Activated CD8-positive, alpha-beta memory T cell treated with anti-CD3 and anti-CD28 coated beads, Interleukin-2, amount 10 ng/mL, durations not matched to agents 7 days and 5 days (primary cell): ENCODE measurements around the gene ABL2. TPM values are rescaled to one million over a fixed set of nuclear protein-coding genes. Genes with fewer than 3 reads are reported as not detected.
"Not testable (repeated sequence)": the region's sequence is repeated elsewhere in the genome, so short reads cannot be mapped to it uniquely, and the experiment has no call there.

Source experiments
- ATAC-seq: fragments of 150-1000 bp; cut with Tn5 transposase; one replicate; pipeline ENCODE4 v1.10.0; 2021; ENCODE audit warnings: moderate library complexity
- CTCF ChIA-PET: fragments of 350-600 bp; sonication (Branson Sonifier 250); formaldehyde crosslinking; loops from one replicate; lab custom pipeline; 2021; ENCODE audit warnings: antibody characterized with exemption; lab: Charles Lee
- DNase-seq: peaks from one replicate; pipeline ENCODE4 v3.0.0-alpha.2; 2020
- H3K27ac Mint-ChIP-seq: one replicate; pipeline ENCODE4 v1.8.0; 2021; ENCODE audit warnings: mild to moderate bottlenecking, mixed read lengths
- H3K27me3 Mint-ChIP-seq: one replicate; pipeline ENCODE4 v1.8.0; 2021; ENCODE audit warnings: mixed read lengths
- H3K36me3 Mint-ChIP-seq: one replicate; pipeline ENCODE4 v1.8.0; 2021; ENCODE audit warnings: mild to moderate bottlenecking, mixed read lengths
- H3K4me1 Mint-ChIP-seq: one replicate; pipeline ENCODE4 v1.8.0; 2021; ENCODE audit warnings: mixed read lengths
- H3K4me3 Mint-ChIP-seq: one replicate; pipeline ENCODE4 v1.8.0; 2021; ENCODE audit warnings: mild to moderate bottlenecking, moderate library complexity, mixed read lengths
- H3K9me3 Mint-ChIP-seq: one replicate; pipeline ENCODE4 v1.8.0; 2022; ENCODE audit warnings: low read depth, mixed read lengths
- total RNA-seq, 2 experiments: library from RNA; stranded (reverse); gene quantifications; one replicate each; pipeline ENCODE4 v1.2.3, GENCODE V29; 2021

ABL2 gene
- total RNA-seq, 2 experiments from 2014 or later: 7.8 to 8.0 TPM

DNA sequence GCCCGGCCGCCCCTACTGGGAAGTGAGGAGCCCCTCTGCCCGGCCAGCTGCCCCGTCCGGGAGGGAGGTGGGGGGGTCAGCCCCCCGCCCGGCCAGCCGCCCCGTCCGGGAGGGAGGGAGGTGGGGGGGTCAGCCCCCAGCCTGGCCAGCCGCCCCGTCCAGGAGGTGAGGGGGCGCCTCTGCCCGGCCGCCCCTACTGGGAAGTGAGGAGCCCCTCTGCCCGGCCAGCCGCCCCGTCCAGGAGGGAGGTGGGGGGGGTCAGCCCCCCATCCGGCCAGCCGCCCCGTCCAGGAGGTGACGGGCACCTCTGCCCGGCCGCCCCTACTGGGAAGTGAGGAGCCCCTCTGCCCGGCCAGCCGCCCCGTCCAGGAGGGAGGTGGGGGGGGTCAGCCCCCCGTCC, 93.8 kb downstream of the ABL2 start:
- DNase-seq, H3K4me3 Mint-ChIP-seq, H3K36me3 Mint-ChIP-seq, H3K27ac Mint-ChIP-seq, H3K4me1 Mint-ChIP-seq, H3K27me3 Mint-ChIP-seq, H3K9me3 Mint-ChIP-seq, ATAC-seq, CTCF ChIA-PET: not testable (repeated sequence)

DNA sequence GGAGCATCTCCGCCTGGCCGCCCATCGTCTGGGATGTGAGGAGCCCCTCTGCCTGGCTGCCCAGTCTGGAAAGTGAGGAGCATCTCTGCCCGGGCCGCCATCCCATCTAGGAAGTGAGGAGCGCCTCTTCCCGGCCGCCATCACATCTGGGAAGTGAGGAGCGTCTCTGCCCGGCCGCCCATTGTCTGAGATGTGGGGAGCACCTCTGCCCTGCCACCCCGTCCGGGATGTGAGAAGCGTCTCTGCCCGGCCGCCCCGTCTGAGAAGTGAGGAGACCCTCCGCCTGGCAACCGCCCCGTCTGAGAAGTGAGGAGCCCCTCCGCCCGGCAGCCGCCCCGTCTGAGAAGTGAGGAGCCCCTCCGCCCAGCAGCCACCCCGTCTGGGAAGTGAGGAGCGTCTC, 94.3 kb downstream of the ABL2 start:
- H3K4me3 Mint-ChIP-seq, H3K9me3 Mint-ChIP-seq, DNase-seq, H3K36me3 Mint-ChIP-seq, H3K27ac Mint-ChIP-seq, H3K27me3 Mint-ChIP-seq, CTCF ChIA-PET, H3K4me1 Mint-ChIP-seq, ATAC-seq: not testable (repeated sequence)

DNA sequence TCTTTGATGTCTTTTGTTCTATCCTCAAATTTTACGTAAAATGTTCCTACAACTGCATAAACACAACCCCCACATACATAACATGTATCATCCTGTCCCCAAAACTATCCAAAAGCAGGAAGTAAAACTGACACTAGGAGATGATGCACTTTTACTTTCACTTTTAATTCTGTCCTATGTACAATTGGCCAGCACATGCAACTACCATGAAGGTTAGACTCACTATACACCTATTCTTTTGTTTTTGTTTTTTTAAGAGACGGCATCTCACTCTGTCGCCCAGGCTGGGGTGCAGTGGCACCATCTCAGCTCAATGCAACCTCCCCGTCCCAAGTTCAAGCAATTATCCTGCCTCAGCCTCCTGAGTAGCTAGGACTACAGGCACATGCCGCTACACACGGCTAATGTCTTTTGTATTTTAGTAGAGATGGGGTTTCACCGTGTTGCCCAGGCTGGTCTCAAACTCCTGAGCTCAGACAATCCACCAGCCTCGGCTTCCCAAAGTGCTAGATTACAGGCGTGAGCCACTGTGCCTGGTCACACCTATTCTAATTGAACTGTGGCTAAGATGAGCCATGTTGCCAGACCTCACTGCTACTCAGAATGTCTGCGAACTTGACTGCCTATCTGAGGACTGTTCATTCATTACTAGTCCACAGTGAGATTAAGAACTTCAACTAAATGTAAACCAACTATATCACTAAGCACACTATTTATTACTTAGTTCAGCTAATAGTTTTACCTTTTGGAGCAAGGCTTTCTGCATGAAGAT, 99.6 kb downstream of the ABL2 start:
- Mint-ChIP-seq H3K4me3 (peak overlapping the region; percentile 75), H3K9me3 (no peaks in the 10 kb centered on the region), H3K36me3 (peaks cover 9% of the 10 kb centered on the region), H3K4me1 (peaks cover 19% of the 10 kb centered on the region), H3K27me3 (no peaks in the 10 kb centered on the region), H3K27ac (peak overlapping the region; percentile 92)
- no peak for DNase-seq
- peak; percentile 99 for ATAC-seq
- CTCF ChIA-PET: interaction anchor here (0.6 to 2.8 kb wide), 5 partner anchors 9 to 239 kb away, joined by 3 to 13 read pairs (median 3); no protein-coding TSS in a partner anchor

DNA sequence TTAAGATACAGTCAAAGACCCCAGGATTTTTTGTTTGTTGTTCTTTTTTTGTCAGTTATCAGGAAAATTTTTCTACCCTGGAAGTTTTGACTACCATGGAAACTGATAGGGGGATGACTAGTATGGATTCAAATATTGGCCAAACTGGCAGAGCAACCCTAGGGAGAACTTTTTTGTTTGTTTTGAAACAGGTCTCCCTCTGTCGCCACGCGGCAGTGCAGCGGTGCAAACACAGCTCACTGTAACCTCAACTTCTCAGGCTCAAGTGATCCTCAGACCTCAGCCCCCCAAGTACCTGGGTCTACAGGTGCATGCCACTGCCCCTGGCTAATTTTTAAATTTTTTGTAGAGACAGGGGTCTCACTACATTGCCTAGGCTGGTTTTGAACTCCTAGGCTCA, 101.0 kb downstream of the ABL2 start:
- ATAC-seq: no peak
- peaks cover 19% of the 10 kb centered on the region for H3K4me1 Mint-ChIP-seq
- no peak overlapping the region for H3K27ac Mint-ChIP-seq
- no peaks in the 10 kb centered on the region for H3K27me3 Mint-ChIP-seq
- DNase-seq: no peak
- CTCF ChIA-PET: interaction anchor here (0.8 to 1.8 kb wide), 2 partner anchors 240 to 757 kb away, joined by 3 to 5 read pairs; no protein-coding TSS in a partner anchor
- peaks cover 9% of the 10 kb centered on the region for H3K36me3 Mint-ChIP-seq
- no peak overlapping the region for H3K4me3 Mint-ChIP-seq
- no peaks in the 10 kb centered on the region for H3K9me3 Mint-ChIP-seq

DNA sequence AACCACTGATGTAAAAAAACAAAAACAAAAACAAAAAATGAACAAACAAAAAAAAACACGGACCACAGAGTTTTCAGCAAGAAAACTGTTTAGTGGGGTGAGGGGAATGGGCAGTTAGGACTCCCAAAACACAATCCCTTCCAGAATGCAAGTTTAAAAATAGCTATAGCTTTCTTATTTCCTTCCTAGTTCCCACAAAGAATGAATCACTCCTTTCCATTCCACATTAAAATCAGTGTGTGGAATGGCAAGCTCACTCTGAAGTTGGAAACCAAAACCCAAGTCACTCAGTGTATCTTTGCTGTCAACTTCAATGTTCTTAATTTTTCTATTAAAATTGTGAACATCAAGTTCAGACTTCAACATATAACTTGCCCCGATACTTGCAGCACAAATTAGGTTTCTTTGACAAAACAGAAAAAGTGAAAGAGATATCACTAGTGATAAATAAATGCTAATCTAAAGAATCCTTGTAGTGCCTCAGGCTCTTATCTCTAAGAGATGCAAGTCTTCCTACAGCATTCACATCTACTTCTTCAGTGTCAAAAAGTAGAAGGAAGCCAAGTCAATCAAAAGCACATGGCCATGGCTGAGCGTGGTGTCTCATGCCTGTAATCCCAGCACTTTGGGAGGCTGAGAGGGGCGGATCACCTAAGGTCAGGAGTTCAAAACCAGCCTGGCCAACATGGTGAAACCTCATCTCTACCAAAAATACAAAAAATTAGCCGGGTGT, 102.1 kb downstream of the ABL2 start:
- H3K27me3 Mint-ChIP-seq: no peaks in the 10 kb centered on the region
- peaks cover 9% of the 10 kb centered on the region for H3K36me3 Mint-ChIP-seq
- DNase-seq: no peak
- H3K4me1 Mint-ChIP-seq: peaks cover 19% of the 10 kb centered on the region
- no peak for ATAC-seq
- H3K4me3 Mint-ChIP-seq: no peak overlapping the region
- no peaks in the 10 kb centered on the region for H3K9me3 Mint-ChIP-seq
- no peak overlapping the region for H3K27ac Mint-ChIP-seq
- CTCF ChIA-PET: interaction anchor here (1.2 to 1.3 kb wide), 2 partner anchors 10 to 22 kb away, joined by 3 read pairs; no protein-coding TSS in a partner anchor

DNA sequence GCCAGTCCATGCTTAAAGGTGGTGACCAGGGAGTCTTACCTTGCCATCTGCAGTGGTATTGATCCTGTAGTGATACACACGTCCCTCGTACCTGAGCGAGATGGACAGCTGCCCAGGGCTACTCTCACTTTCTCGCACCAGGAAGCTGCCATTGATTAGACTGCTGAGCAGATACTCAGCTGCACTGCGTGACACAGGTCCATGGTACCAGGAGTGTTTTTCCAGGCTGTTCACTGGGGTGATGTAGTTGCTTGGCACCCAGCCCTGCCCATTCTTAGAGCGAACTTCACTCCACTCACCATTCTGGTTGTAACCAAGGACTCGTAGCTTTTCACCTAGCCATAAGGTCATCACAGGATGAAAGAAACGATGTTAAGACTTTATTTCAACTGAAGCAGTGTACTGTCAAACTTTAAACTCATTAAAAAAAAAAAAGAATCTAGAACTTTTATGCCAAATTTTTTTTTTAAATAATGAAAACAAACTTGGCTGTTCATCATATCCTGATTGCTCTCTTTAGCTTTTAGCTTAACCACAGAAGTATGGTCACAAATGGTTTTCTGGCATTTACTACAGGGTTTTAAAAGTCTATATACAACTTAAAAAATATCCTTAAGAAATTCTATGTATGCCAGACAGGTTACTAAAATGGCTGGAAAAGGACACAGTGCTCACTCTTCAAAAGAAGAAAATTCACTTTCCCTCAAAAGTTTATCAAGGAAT, 103.0 kb downstream of the ABL2 start:
- no peak for ATAC-seq
- H3K4me3 Mint-ChIP-seq: no peak overlapping the region
- H3K27me3 Mint-ChIP-seq: no peaks in the 10 kb centered on the region
- peaks cover 9% of the 10 kb centered on the region for H3K36me3 Mint-ChIP-seq
- no peaks in the 10 kb centered on the region for H3K9me3 Mint-ChIP-seq
- H3K27ac Mint-ChIP-seq: no peak overlapping the region
- CTCF ChIA-PET: interaction anchor here (1.2 to 1.3 kb wide), 2 partner anchors 9 to 23 kb away, joined by 3 read pairs; no protein-coding TSS in a partner anchor
- no peak for DNase-seq
- H3K4me1 Mint-ChIP-seq: peaks cover 19% of the 10 kb centered on the region

DNA sequence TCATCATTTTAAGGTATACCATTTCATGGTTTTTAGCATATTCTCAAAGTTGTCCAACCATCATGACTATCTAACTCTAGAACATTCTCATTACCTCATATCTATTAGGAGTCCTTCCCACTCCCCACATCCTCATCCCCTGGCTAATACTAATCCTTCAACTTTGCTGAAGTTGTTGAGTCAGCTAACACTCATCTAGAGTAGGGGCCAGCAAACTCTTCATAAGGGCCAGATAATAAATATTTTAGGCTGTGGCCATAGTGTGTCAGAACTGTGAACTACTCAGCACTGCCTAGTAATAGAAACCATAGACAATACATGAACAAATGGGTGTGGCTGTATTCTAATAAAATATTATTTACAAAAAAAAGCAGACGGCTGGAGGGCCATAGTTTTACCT, 104.6 kb downstream of the ABL2 start:
- Mint-ChIP-seq H3K36me3 (peaks cover 3% of the 10 kb centered on the region), H3K27me3 (no peaks in the 10 kb centered on the region), H3K9me3 (no peaks in the 10 kb centered on the region), H3K4me3 (no peak overlapping the region), H3K4me1 (peaks cover 11% of the 10 kb centered on the region), H3K27ac (no peak overlapping the region)
- CTCF ChIA-PET: no interaction called here
- ATAC-seq: no peak
- no peak for DNase-seq

DNA sequence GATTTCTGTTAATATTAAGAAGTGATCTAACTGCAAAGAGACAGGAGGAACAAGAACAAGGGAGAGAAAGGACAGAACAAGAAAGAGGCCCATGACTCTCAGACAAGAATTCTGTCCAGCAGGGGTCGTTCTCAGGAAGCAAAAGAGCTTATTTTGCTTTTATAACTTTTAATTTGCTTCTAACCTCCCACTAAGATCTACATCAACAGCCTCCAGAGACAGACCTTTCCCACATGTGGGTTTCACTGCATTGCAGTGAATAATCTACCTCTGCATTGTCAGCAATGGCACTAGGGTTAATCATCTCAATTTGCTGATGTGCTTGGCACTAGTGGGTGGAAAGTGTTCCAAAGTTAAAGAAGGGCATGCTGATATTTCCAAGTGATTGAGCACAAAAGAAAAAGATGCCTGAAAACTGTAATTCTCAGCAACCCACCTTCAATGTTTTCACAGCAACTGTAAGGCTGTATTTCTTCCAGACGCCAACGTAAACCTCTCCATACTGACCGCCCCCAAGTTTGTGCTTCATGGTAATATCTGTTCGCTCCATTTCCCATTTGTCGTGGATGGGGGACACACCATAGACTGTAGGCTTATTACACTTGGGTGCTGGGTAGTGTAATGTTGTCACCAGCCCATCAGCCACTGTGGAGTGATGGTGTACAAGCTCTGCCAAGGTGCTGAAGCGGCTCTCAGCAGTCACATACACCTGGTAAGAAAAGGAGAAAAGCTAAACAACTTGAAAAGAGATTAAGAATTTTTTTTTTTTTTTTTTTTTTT, 108.1 kb downstream of the ABL2 start:
- DNase-seq (peak; percentile 54), ATAC-seq (no peak)
- Mint-ChIP-seq H3K4me1 (no peaks in the 10 kb centered on the region), H3K9me3 (no peaks in the 10 kb centered on the region), H3K36me3 (peaks cover 3% of the 10 kb centered on the region), H3K27ac (no peak overlapping the region), H3K4me3 (no peak overlapping the region), H3K27me3 (no peaks in the 10 kb centered on the region)
- CTCF ChIA-PET: interaction anchor here (0.6 to 2.7 kb wide), 24 partner anchors 9 to 250 kb away, joined by 3 to 31 read pairs (median 4); partner anchors contain the start of genes AXDND1 and SOAT1

DNA sequence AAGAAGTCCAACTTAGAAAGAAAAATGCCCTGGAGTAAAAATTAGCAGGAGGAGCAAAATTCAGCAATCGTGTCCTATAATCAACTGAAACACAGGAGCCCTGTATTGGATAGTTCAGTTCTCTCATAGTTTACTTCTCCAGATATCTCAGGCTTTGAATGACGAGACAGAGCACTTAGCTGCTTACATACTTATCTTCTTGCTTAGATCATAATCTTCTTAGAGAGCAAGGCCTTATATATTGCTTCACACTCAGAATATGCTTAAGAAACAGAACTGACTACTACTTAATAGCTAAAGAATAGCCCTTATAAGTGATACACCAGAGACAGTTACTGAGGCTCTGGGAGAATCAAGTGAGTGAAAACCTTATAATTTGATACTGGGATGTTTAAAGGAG, 108.7 kb downstream of the ABL2 start:
- no peaks in the 10 kb centered on the region for H3K4me1 Mint-ChIP-seq
- no peak overlapping the region for H3K27ac Mint-ChIP-seq
- no peak overlapping the region for H3K4me3 Mint-ChIP-seq
- H3K9me3 Mint-ChIP-seq: no peaks in the 10 kb centered on the region
- ATAC-seq (no peak), DNase-seq (no peak)
- H3K27me3 Mint-ChIP-seq: no peaks in the 10 kb centered on the region
- CTCF ChIA-PET: interaction anchor here (0.7 to 2.7 kb wide), 20 partner anchors 9 to 250 kb away, joined by 3 to 31 read pairs (median 4); partner anchors contain the start of genes AXDND1 and SOAT1
- H3K36me3 Mint-ChIP-seq: peaks cover 3% of the 10 kb centered on the region

DNA sequence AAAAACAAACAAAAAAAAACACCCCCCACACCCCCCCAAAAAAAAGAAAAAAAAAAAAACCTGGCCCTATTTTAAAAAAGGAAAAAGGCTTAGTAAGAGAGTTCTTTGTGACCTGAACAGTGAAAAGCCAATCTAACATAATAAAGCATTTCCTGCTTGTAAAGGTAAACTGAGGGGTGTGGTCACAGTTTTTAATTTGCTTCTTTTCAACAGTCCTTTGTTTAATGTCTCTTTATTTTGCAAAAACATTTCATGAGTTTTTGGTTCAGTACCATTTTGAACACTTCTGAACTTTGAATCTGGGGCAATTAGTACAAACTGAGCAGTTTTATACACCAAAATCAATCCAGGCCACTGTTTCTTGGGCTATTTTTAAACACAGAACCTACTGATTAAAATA, 110.0 kb downstream of the ABL2 start:
- H3K27me3 Mint-ChIP-seq: no peaks in the 10 kb centered on the region
- CTCF ChIA-PET: interaction anchor here (0.7 to 2.0 kb wide), 4 partner anchors 14 to 587 kb away, joined by 3 to 9 read pairs (median 4); no protein-coding TSS in a partner anchor
- no peak for ATAC-seq
- H3K4me1 Mint-ChIP-seq: no peaks in the 10 kb centered on the region
- H3K4me3 Mint-ChIP-seq: no peak overlapping the region
- peaks cover 3% of the 10 kb centered on the region for H3K36me3 Mint-ChIP-seq
- no peak for DNase-seq
- H3K9me3 Mint-ChIP-seq: no peaks in the 10 kb centered on the region
- H3K27ac Mint-ChIP-seq: no peak overlapping the region

DNA sequence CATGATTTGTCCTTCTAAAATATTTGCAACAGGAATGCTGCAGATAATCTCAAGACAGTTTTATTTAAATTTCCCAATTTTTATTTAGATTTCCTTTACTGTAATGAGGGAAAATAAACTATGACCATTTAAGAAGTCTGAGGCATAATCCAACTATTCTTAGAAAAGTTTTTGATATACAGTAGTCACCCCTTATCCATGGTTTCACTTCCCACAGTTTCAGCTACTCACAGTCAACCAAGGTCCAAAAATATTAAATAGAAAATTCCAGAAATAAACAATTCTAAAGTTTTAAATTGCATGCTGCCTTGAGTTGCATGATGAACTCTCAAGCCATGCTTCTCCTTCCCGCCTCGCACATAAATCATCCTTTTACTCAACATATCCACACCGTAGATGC, 114.3 kb downstream of the ABL2 start:
- Mint-ChIP-seq H3K9me3 (no peaks in the 10 kb centered on the region), H3K4me3 (no peak overlapping the region), H3K27me3 (no peaks in the 10 kb centered on the region), H3K4me1 (no peaks in the 10 kb centered on the region), H3K27ac (no peak overlapping the region), H3K36me3 (peaks cover 3% of the 10 kb centered on the region)
- no peak for ATAC-seq
- CTCF ChIA-PET: no interaction called here
- no peak for DNase-seq

DNA sequence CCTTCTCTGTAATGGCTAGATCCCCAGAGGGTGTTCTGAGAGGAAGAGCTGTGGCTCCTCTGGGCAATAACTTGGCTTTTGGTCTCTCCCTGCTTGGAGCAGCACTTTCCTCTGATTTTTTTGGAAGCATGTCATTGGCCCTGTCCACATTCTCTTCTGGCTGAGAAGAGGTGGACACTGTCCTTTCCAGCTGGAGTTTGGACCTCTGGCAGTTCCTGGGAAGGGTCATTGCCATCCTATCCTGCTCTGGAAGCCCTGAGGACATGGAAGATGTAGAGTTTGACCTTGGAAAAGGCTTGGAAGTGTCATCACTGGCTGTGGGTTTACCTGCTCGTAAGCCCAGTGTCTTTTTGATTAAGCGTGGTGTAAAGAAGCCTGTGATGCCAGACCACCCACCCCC, 120.8 kb downstream of the ABL2 start:
- Mint-ChIP-seq H3K36me3 (peaks cover 2% of the 10 kb centered on the region), H3K27me3 (no peaks in the 10 kb centered on the region), H3K27ac (no peak overlapping the region), H3K4me1 (no peaks in the 10 kb centered on the region), H3K9me3 (no peaks in the 10 kb centered on the region), H3K4me3 (no peak overlapping the region)
- CTCF ChIA-PET: interaction anchor here (0.8 to 1.2 kb wide), 2 partner anchors 13 to 183 kb away, joined by 4 to 5 read pairs; no protein-coding TSS in a partner anchor
- no peak for DNase-seq
- ATAC-seq: no peak
